ENCODE results near the gene RPS18.
A peak's percentile ranks its signal among the peaks of the same experiment; 100 is the strongest.

RPS18 gene

GRCh38 chr6:33289784-33290315, 18.0 kb downstream of the RPS18 start:
- DNase-seq (ENCODE audit: low spot score), result no peak

DNA sequence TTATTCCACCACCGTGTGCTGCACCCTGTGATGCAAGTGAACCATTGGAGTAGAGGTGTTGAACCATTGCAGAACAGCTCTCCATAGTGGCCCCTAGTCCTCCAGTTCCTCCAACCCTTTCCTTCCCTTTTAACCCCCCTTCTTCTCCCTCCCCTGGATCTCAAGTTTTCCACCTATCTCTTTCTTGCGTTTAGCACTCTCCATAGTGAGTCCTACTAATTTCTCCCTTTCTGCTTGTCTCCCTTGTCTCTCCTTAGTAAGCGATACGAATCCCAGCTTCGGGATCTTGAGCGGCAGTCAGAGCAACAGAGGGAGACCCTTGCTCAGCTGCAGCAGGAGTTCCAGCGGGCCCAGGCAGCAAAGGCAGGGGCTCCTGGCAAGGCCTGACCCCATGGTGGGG, 18.6 kb downstream of the RPS18 start:
- no peak for DNase-seq (ENCODE audit: low spot score)

DNA sequence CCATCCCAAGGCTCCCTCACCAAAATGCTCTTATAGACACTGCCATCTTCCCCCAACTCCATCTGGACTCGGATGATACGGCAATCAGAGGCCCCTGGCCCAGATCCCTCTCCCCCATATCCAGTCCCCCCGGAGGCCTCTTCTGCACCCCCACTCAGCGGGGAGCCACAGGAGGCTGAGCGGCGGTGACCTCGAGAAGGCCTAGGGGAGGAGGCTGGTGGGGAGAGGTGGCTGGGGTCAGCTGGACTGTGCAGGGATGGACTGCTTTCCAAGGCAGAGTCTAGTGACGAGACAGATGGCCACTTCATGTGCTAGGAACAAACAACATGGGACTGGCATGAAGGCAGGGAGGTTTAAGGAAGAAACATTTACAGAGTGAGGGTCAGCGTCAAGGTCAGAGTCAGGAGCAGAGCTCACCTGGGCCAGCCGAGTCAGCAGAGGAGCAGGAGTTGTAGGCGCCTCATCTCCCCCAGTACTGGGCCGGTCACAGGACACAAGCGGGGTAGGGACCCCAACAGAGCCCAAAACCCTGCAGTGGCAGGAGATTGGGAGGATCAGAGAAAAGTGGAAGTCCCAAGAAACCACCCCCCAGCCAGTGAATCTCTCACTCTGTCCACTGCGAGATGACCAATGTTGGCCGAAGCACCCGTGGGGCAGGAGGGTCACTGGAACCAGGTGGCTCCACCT, 21.3 kb downstream of the RPS18 start:
- no peak for DNase-seq (ENCODE audit: low spot score)

DNA sequence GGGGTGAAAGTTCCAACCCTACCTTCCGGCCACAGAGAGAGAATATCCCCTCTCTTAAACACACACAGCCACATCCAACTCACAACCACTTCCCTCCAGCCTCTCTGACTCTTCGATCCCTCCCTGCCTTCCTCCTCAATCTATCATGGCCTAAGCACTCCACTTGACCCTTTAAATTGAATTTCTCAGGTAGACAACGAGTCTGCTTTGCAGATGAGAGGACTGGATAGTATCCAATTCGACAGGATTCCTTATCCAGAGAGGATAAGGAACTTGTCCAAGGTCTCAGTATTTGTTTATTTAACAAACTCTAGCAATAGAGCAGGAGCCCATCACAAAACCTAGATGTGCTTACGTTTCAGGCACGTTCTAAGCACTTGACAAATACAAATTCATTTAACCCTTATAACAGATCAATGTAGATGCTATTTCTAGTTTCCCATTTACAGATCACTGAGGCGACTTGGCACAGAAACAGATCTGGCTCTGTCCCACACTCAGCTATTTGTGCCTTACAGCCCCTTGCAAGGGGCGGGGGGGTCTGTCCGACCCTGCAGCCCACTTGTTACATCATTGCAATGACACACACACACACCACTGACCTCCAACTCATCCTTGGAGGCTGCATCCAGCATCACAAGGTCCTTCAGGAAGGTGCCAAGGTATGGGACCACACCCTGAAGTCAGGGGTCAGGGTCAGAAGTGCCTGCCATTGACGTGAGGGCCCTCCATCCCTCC, 22.4 kb downstream of the RPS18 start:
- DNase-seq (ENCODE audit: low spot score), result no peak

- DNase-seq (ENCODE audit: low spot score), result no peak
Measured at GRCh38 chr6:33295621-33296369, 23.9 kb downstream of the RPS18 start.

DNA sequence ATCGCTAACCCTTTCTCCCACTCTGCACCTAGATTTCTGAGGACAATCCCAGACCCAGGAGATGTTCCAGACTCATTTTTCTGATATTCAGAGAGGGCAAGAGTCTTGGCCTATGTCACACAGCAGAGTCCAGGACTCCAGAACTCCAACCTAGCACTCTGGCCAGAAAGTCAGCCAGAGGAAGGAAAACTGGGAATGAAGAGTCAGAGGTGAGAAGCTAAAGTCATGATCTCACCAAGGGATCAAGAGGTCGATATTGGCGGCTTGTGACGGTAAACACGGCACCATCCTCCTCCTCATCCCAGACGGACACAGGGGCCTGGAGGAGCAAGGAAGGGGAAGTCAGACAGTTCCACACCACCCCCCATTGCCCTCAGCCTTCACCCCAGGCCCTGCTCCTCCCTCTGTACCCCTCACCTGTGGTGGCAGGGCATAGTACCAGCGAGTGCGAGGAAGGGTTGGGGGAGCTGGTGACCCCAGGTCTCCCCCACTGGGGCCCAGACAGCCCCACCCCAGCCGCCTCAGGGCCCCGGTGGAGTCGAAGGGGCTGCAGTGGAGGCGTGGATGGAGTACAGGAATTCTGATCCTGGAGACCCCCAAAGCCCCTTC, 25.0 kb downstream of the RPS18 start:
- no peak for DNase-seq (ENCODE audit: low spot score)

DNA sequence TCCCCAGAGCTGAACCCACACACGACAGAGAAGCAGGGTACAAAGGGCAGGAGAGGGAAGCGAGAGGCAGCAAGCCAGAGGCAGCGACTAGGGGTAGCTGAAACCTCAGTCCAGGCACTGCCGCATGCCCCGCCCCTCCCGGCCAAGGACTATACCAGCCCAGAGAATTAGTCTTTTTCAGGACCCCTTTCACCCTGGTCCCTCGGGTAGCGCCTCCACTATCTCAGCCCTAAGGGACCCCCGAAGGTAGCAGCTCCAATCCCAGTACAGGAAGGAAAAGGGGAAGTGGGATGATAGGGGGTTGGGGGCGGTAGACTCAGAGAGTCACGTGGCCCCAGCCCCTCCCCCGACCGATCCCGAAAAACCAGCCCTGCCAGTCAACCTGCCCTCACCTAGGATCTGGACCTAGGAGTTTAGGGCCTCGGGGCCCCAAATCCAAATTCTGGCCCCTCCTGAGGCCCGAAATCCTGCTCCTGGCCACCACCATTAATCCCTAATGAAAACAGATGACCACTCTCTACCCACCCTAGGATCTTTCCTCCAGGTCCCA, 25.6 kb downstream of the RPS18 start:
- DNase-seq (ENCODE audit: low spot score), result no peak

GRCh38 chr6:33297956-33298772, 26.3 kb downstream of the RPS18 start:
- DNase-seq (ENCODE audit: low spot score), result peak; percentile 95

DNA sequence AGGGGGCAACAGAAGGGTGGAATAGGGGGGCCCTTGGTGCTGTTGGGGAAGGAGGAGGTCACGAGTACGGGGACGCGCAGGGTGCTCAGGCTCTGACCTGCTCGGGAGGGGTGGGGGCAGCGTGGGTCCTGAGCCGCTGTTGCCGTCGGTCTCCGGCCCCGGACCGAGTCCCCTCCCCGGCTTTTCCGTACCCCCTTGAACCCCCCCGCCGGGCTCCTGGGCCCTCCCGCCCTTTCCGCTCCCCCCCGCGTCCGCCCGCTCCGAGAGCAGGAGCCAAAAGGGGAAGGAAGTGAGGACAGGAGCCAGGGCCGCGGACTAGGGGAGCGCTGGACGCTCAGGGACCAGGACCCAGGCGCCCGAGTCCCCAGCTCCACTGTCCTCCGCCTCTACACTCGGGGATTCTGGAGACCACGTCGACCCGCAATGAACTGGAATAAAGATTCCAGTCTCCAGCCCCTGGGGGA, 26.9 kb downstream of the RPS18 start, which contains the start of gene RGL2:
TSS of gene RGL2 (minus strand) at position 170 of the 464 bp plus-strand sequence. CDS start 332 bp downstream, outside the sequence.
- peak; percentile 65 for DNase-seq (ENCODE audit: low spot score)

GRCh38 chr6:33299237-33299944, 27.5 kb downstream of the RPS18 start:
- peak; percentile 90 for DNase-seq (ENCODE audit: low spot score)

GRCh38 chr6:33301877-33302276, 30.0 kb downstream of the RPS18 start:
- DNase-seq (ENCODE audit: low spot score), result no peak

DNA sequence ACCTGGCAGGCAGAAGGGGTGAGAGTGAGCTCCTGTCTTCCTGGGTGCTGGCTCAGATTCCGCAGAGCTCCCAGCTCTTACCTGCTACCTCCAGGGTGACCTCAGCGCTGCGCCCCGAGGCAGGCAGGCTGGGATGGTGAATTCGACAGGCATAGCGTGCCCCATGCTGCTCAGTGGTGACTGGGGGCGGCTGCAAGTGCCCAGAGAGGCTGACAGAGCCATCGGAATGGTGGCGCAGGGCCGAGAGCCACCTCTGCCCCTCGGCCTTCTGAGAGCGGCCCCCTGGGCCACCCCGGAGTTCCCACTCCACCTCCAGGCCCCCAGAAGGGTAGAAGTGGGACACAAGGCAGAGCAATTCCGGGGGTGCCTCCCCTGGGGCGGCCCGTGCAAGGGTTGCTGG, 32.3 kb downstream of the RPS18 start:
- no peak for DNase-seq (ENCODE audit: low spot score)

DNA sequence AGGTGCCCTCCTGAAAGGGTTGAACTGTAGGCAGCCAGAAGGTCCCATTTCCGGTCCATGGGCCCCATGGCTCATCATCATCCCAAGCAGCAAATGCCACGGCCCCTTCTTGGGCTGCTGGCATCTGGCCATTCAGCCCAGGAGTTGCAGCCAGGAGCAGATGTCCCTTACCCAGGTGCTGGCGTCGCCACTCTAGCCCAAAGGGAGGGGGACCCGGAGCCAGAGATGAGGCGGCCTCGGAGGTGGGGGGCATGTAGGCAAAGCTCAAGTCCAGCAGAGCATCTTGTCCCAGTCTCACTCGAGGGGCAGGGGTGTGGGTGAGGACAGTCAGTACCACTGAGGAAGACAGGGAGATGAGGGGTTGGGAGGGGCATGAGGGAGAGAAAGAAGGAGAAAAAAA, 33.2 kb downstream of the RPS18 start:
- DNase-seq (ENCODE audit: low spot score), result no peak

DNA sequence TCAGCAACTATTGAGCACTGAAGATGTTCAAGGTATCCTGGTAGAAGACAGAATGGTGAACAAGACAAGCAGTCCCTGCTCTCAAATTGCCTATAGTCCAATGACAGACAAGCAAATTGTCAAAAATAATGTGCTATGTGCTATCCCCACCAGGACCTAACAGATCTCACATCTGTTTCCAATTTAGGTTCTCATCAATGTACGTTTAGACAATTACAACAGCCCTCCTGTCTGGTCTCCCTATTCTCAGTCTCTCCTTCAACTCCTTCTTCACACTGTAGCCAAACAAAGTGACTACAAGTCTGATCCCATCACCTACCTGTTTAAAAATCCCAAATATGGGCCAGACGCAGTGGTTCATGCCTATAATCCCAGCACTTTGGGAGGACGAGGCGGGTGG, 34.5 kb downstream of the RPS18 start:
- no peak for DNase-seq (ENCODE audit: low spot score)

DNA sequence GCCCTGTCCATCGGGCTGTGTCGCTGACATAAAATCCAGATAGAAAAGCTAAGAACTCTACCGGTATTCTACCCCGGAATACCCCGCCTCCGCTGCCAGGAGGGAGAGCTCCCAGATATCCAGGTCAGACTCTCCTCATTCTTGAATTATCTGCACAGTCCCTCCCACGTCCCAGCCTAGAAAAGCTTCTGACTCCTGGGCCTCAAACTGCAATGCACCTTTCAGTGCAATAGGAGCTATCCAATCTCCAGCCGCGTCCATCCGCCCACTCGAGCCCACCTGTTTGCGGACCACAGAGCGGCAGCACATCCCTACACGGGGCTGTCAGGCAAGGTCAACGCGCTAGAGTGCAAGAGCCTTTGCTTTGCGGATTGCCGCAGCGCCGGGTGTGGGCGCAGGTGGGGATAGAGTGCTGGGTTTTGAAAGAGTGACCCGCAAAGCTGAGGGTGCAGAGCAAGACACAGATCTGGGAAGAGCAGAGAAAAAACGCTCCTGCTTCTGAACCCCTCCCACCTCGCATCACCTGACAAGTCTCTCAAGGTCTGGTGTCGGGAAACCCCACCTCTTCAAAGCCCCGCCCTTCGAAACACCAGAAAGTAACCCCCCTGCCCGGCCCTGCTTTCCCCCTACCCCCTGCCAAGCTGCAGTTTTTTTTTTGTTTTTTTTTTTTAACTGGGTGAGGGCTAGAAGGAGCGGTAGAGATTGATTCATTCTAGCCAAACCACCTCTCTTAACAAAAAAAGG, 40.7 kb downstream of the RPS18 start:
- DNase-seq (ENCODE audit: low spot score), result peak; percentile 50

- peak; percentile 27 for DNase-seq (ENCODE audit: low spot score)
Measured at GRCh38 chr6:33313105-33313708, 41.3 kb downstream of the RPS18 start.

- DNase-seq (ENCODE audit: low spot score), result peak; percentile 50
Measured at GRCh38 chr6:33313709-33314514, 42.0 kb downstream of the RPS18 start, which contains the start of gene TAPBP. TAPBP (minus strand) TSS chr6:33314078; CDS start chr6:33314041, 37 bp downstream.

- peak; percentile 62 for DNase-seq (ENCODE audit: low spot score)
Measured at GRCh38 chr6:33314515-33314942, 42.7 kb downstream of the RPS18 start.

All from AG08395 (cell line).